Gastroesophageal sphincter (tissue), 3 donors: ENCODE results near the gene LDLRAD4.

Source experiments
- POLR2A ChIP-seq, 2 donors: fragments of 450-650 bp; IDR thresholded peaks; one replicate each; pipeline ENCODE4 v1.6.1; 2017; ENCODE audit warnings: antibody characterized with exemption in 2 of 2, mild to moderate bottlenecking in 2 of 2, moderate library complexity in 1 of 2
- POLR2AphosphoS5 ChIP-seq: sonication (generic); formaldehyde crosslinking; IDR thresholded peaks from one replicate; pipeline ENCODE4 v1.6.1; 2017; ENCODE audit warnings: antibody characterized with exemption
- TF ChIP-seq, protein P1 (sequence below), 4 experiments: fragments of 200-600 bp in 2 of 4; fragments of 450-650 bp in 2 of 4; sonication (generic) in 1 of 4; IDR thresholded peaks; one replicate each; pipeline ENCODE4 v1.5.1; 2017 to 2019; ENCODE audit warnings: antibody characterized with exemption in 4 of 4, mild to moderate bottlenecking in 2 of 4, moderate library complexity in 2 of 4

DNA sequence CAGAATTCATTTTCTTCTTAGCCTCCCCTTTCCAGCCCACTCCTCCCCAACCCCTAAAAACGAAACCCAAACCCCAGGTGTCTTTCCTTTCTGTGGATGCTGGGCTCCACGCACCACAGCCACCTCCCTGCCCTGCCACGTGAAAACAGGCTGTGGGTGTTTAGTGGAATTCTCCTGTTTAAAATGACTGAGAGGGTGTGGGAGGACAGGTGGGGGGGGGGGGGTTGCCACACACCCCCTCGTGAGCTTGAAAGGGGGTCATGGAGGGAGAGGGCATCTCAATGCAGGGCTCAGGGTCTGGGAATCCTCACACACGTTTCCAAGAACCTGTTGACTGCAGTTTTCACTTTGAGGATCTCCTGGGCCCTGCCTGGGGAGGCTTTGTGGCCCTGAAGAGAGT, 397.5 kb downstream of the LDLRAD4 start:
- TF ChIP-seq POLR2AphosphoS5 (no peak), POLR2A (IDR thresholded peaks at IDR 0.05) (no peak)
- TF ChIP-seq, protein P1, sequence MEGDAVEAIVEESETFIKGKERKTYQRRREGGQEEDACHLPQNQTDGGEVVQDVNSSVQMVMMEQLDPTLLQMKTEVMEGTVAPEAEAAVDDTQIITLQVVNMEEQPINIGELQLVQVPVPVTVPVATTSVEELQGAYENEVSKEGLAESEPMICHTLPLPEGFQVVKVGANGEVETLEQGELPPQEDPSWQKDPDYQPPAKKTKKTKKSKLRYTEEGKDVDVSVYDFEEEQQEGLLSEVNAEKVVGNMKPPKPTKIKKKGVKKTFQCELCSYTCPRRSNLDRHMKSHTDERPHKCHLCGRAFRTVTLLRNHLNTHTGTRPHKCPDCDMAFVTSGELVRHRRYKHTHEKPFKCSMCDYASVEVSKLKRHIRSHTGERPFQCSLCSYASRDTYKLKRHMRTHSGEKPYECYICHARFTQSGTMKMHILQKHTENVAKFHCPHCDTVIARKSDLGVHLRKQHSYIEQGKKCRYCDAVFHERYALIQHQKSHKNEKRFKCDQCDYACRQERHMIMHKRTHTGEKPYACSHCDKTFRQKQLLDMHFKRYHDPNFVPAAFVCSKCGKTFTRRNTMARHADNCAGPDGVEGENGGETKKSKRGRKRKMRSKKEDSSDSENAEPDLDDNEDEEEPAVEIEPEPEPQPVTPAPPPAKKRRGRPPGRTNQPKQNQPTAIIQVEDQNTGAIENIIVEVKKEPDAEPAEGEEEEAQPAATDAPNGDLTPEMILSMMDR (IDR thresholded peaks at IDR 0.05): no peak
